ENCODE measurements around the gene CD300LB.
"Not testable (repeated sequence)": the region's sequence is repeated elsewhere in the genome, so short reads cannot be mapped to it uniquely, and the experiment has no call there.

Gene CD300LB

GRCh38 chr17:74526681-74527080 is 4.6 kb downstream of the CD300LB start:
- DNase-seq (ENCODE audit: low read depth in 4 of 4, low spot score in 1 of 4) = no peak

GRCh38 chr17:74525781-74526288 is 5.4 kb downstream of the CD300LB start:
- no peak for DNase-seq (ENCODE audit: low read depth in 4 of 4, low spot score in 1 of 4)

- no peak for DNase-seq (ENCODE audit: low read depth in 4 of 4, low spot score in 1 of 4)
These were observed 5.9 kb downstream of the CD300LB start for GRCh38 chr17:74525465-74525725.

GRCh38 chr17:74524653-74525464 is 6.4 kb downstream of the CD300LB start:
- no peak for DNase-seq (ENCODE audit: low read depth in 4 of 4, low spot score in 1 of 4)

- DNase-seq (ENCODE audit: low read depth in 4 of 4, low spot score in 1 of 4) = no peak
These were observed 8.0 kb downstream of the CD300LB start for GRCh38 chr17:74523308-74523707.

- DNase-seq (ENCODE audit: low read depth in 4 of 4, low spot score in 1 of 4) = no peak
These were observed 8.7 kb downstream of the CD300LB start for GRCh38 chr17:74522381-74523105.

GRCh38 chr17:74521701-74522201 is 9.5 kb downstream of the CD300LB start:
- DNase-seq (ENCODE audit: low read depth in 4 of 4, low spot score in 1 of 4) = no peak

GRCh38 chr17:74520790-74521480 is 10.3 kb downstream of the CD300LB start:
- DNase-seq (ENCODE audit: low read depth in 4 of 4, low spot score in 1 of 4) = no peak

GRCh38 chr17:74520016-74520434 is 11.2 kb downstream of the CD300LB start:
- no peak for DNase-seq (ENCODE audit: low read depth in 4 of 4, low spot score in 1 of 4)

- not testable (repeated sequence) for DNase-seq (ENCODE audit: low read depth in 4 of 4, low spot score in 1 of 4)
These were observed 12.8 kb downstream of the CD300LB start for GRCh38 chr17:74518413-74518981.

GRCh38 chr17:74516561-74517328 is 14.5 kb downstream of the CD300LB start:
- DNase-seq (ENCODE audit: low read depth in 4 of 4, low spot score in 1 of 4) = no peak

- no peak for DNase-seq (ENCODE audit: low read depth in 4 of 4, low spot score in 1 of 4)
These were observed 15.3 kb downstream of the CD300LB start for GRCh38 chr17:74515941-74516340.

GRCh38 chr17:74514632-74515334 is 16.5 kb downstream of the CD300LB start:
- DNase-seq (ENCODE audit: low read depth in 4 of 4, low spot score in 1 of 4) = peak in 1 of 4 experiments; percentile 12

- DNase-seq (ENCODE audit: low read depth in 4 of 4, low spot score in 1 of 4) = no peak
These were observed 17.2 kb downstream of the CD300LB start for GRCh38 chr17:74513987-74514631.

GRCh38 chr17:74512624-74513091 is 18.6 kb downstream of the CD300LB start:
- peak in 1 of 4 experiments; percentile 42 for DNase-seq (ENCODE audit: low read depth in 4 of 4, low spot score in 1 of 4)

- DNase-seq (ENCODE audit: low read depth in 4 of 4, low spot score in 1 of 4) = no peak
These were observed 19.2 kb downstream of the CD300LB start for GRCh38 chr17:74512036-74512435.

- no peak for DNase-seq (ENCODE audit: low read depth in 4 of 4, low spot score in 1 of 4)
These were observed 23.1 kb downstream of the CD300LB start for GRCh38 chr17:74508156-74508555.

- not testable (repeated sequence) for DNase-seq (ENCODE audit: low read depth in 4 of 4, low spot score in 1 of 4)
These were observed 27.3 kb downstream of the CD300LB start for GRCh38 chr17:74503949-74504348.

GRCh38 chr17:74502861-74503260 is 28.4 kb downstream of the CD300LB start:
- DNase-seq (ENCODE audit: low read depth in 4 of 4, low spot score in 1 of 4) = no peak

Data from stimulated activated CD4-positive, alpha-beta T cell treated with anti-CD3 and anti-CD28 coated beads, Interleukin-1b, Interleukin-23, amount 100 ng/mL, for 24 hours (primary cell).